Left renal pelvis (tissue), 4 donors: ENCODE measurements around the gene MLXIP. TPM values are rescaled to one million over a fixed set of nuclear protein-coding genes. Genes with fewer than 3 reads are reported as not detected.

Source experiments
- polyA plus RNA-seq, 4 donors: library from polyadenylated mRNA; unstranded; fragments of 120-200 nt; gene quantifications; one replicate each; pipeline ENCODE4 v1.2.1, GENCODE V29; 2013; ENCODE audit not compliant: insufficient read length in 4 of 4

MLXIP gene
- polyA plus RNA-seq, 4 donors = 29.1 to 46.8 (median 31.9) TPM

Other genes starting within 250 kb of the MLXIP start
- gene HPD, start 219.9 kb upstream of the MLXIP start, polyA plus RNA-seq = 1 to 10 TPM in 3 of 4 donors, under 1 TPM in 1; 0.74 to 4.5 (median 2.6) TPM
- gene PSMD9, start 190.0 kb upstream of the MLXIP start, polyA plus RNA-seq = 10 to 100 TPM; 46.1 to 56.5 (median 49.9) TPM
- gene CFAP251, start 160.2 kb upstream of the MLXIP start, polyA plus RNA-seq = 10 to 100 TPM in 2 of 4 donors, 1 to 10 TPM in 2; 3.0 to 15.8 (median 10.5) TPM
- gene BCL7A, start 56.9 kb upstream of the MLXIP start, polyA plus RNA-seq = 10 to 100 TPM; 15.9 to 37.6 (median 35.0) TPM
- gene IL31, start 95.5 kb downstream of the MLXIP start, polyA plus RNA-seq = not detected
- gene LRRC43, start 104.4 kb downstream of the MLXIP start, polyA plus RNA-seq = 1 to 10 TPM; 1.0 to 6.9 (median 4.4) TPM
- gene B3GNT4, start 125.0 kb downstream of the MLXIP start, polyA plus RNA-seq = 1 to 10 TPM in 3 of 4 donors, under 1 TPM in 1; 0.85 to 6.2 (median 1.9) TPM
- 10 to 100 TPM; 52.2 to 79.7 (median 73.1) TPM for gene DIABLO, start 147.3 kb downstream of the MLXIP start, polyA plus RNA-seq
- 10 to 100 TPM; 13.2 to 18.4 (median 17.6) TPM for gene VPS33A, start 187.7 kb downstream of the MLXIP start, polyA plus RNA-seq